ENCODE measurements around the gene SCAPER. TPM values are rescaled to one million over a fixed set of nuclear protein-coding genes. Genes with fewer than 3 reads are reported as not detected.

SCAPER gene
- total RNA-seq, 6 donors from 2014 or later: 14.4 to 67.1 (median 27.6) TPM

DNA sequence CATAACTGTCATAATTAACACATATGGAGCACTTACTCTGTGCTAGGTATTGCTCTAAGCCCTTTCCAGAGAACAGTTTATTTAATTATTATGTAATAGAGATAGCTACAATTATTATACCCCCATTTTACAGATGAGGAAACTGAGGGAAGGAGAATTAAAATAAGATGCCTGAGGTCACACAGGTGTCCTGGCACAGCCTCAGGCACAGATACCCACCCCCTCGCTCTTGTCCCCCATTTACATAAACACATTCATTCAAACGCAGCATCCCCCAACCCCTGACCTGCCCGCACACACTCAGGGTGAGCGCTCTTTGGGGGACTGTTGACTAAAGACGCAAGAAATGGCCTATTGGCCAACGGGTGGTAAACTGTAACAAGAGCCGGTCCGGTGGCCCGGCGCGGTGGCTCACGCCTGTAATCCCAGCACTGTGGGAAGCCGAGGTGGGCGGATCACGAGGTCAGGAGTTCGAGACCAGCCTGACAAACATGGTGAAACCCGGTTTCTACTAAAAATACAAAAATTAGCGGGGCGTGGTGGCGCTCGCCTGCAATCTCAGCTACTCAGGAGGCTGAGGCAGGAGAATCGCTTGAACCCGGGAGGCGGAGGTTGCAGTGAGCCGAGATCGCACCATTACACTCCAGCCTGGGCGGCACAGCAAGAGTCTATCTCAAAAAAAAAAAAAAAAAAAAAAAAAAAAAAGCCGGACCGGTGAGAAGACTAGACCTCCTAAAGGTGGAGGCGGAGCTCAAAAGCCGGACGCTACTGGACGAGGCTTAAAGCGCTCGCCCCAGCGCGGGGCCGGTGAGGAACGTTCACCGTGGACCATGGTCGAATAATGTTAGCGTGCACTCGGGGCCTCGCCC, 570.5 kb downstream of the SCAPER start:
- H3K9me3 ChIP-seq: peaks cover 0 to 3% (median 0%) of the 10 kb centered on the region in 4 donors
- peak overlapping the region in 1 of 4 donors; percentile 42 for H3K4me3 ChIP-seq
- no peak for TF ChIP-seq EP300 (IDR thresholded peaks at IDR 0.05)
- no peak for TF ChIP-seq POLR2A (IDR thresholded peaks at IDR 0.05)
- no peak for TF ChIP-seq POLR2AphosphoS5 (IDR thresholded peaks at IDR 0.05)
- peak in 1 of 2 donors; percentile 52 for DNase-seq
- H3K4me1 ChIP-seq: peaks cover 27 to 47% (median 31%) of the 10 kb centered on the region in 4 donors
- no peak for ATAC-seq (ENCODE audit: low FRiP score in 2 of 2)
- peaks cover 4 to 55% (median 32%) of the 10 kb centered on the region in 4 donors for H3K27me3 ChIP-seq
- H3K27ac ChIP-seq: no peak overlapping the region
- 28 to 34% methylated on average over 41 to 43 of the region's 44 CpGs for WGBS, 2 donors
- no peaks in the 10 kb centered on the region for H3K36me3 ChIP-seq

DNA sequence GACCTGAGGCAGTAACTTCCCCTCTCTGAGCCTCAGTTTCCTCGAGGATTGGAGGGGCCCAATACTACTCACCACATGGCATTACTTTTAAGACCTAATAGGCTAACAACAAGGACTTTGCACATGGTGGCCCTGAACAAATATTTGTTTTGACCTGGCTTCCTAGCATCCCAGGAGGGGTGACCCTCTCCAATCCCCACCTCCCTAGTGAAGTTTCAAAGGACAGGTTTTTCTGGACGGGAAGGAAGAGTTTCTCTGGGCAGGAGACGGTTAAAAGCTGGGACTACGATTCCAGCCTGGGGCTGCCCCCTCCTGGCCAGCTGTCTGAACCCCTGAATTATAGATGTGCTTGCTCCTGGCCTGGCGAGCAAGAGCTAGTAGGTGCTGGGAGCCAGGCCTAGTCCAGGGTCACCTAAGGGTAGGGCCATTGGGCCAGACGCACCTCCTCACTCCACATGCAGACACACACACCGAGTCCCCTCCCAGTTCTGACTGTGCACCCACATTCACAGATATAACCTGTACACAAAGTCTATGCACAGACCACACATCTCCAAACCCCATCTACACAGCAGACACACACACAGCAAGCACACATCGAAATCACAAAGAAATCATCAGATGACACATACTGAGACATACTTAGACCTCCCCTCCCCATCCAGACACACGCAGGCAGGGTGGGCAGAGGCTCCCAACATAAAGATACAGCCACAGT, 571.3 kb downstream of the SCAPER start:
- TF ChIP-seq, protein P1, sequence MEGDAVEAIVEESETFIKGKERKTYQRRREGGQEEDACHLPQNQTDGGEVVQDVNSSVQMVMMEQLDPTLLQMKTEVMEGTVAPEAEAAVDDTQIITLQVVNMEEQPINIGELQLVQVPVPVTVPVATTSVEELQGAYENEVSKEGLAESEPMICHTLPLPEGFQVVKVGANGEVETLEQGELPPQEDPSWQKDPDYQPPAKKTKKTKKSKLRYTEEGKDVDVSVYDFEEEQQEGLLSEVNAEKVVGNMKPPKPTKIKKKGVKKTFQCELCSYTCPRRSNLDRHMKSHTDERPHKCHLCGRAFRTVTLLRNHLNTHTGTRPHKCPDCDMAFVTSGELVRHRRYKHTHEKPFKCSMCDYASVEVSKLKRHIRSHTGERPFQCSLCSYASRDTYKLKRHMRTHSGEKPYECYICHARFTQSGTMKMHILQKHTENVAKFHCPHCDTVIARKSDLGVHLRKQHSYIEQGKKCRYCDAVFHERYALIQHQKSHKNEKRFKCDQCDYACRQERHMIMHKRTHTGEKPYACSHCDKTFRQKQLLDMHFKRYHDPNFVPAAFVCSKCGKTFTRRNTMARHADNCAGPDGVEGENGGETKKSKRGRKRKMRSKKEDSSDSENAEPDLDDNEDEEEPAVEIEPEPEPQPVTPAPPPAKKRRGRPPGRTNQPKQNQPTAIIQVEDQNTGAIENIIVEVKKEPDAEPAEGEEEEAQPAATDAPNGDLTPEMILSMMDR (IDR thresholded peaks at IDR 0.05): peak in 1 of 6 experiments; percentile 10
- TF ChIP-seq POLR2AphosphoS5 (IDR thresholded peaks at IDR 0.05): no peak
- no peak for TF ChIP-seq EP300 (IDR thresholded peaks at IDR 0.05)
- TF ChIP-seq POLR2A (IDR thresholded peaks at IDR 0.05): no peak
- Histone ChIP-seq H3K36me3 (no peaks in the 10 kb centered on the region), H3K4me1 (peaks cover 23 to 39% (median 27%) of the 10 kb centered on the region in 4 donors), H3K27ac (no peak overlapping the region), H3K4me3 (no peak overlapping the region), H3K9me3 (peaks cover 0 to 3% (median 0%) of the 10 kb centered on the region in 4 donors), H3K27me3 (peaks cover 4 to 47% (median 26%) of the 10 kb centered on the region in 4 donors)
- WGBS, 2 donors: 39 to 46% methylated on average over 9 of the region's 9 CpGs
- ATAC-seq (ENCODE audit: low FRiP score in 2 of 2) (no peak), DNase-seq (no peak)

DNA sequence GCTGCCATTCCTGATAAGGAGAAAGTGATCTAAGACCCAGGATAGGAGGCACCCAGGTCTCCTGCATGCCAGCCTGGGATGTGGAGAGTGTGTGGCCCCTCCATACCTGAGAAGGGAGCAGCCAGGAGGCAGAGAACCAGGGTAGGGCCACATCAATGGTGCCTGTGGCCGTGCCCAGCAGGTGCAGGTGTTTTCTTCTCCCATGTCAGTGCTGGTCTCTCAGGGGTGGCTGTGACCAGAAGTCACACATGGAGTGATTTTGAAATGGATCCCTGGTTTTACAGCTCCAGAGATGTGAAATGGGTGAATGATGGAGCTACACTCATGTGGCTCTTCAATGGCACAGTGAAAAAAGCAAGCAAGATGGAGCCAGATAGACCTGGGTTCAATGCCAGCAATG, 571.8 kb downstream of the SCAPER start:
- WGBS, 2 donors: 100% methylated on average over 1 of the region's 1 CpG; no CpG with 5 or more reads in 1 of the 2 donors
- H3K9me3 ChIP-seq: peaks cover 0 to 3% (median 0%) of the 10 kb centered on the region in 4 donors
- no peaks in the 10 kb centered on the region for H3K36me3 ChIP-seq

DNA sequence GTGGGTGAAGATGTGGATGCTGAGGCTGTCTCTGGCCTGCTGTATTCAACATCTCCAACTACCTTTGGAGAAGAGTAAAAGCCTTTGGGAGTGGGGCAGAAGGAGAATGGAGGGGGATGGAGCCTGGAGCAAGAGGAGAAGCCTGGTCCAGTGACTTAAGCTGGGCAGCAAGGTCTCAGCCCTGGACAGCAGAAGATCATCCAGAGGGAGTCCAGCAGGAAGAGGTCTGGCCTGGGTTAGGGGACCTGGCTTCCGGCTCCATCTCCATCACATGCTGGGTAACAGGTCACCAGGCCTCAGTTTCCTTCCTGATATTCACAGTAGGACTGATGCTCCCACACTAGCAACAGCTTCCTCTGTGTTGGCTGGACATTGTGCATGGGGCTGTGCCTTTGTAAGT, 572.3 kb downstream of the SCAPER start:
- 100% methylated on average over 1 of the region's 1 CpG; no CpG with 5 or more reads in 1 of the 2 donors for WGBS, 2 donors
- no peak for TF ChIP-seq POLR2A (IDR thresholded peaks at IDR 0.05)

More for the DNA sequence above, 571.8 kb downstream of the SCAPER start:
- DNase-seq: no peak
- Histone ChIP-seq H3K4me1 (peaks cover 23 to 34% (median 24%) of the 10 kb centered on the region in 4 donors), H3K27me3 (peaks cover 4 to 41% (median 22%) of the 10 kb centered on the region in 4 donors), H3K27ac (no peak overlapping the region), H3K4me3 (no peak overlapping the region)
- TF ChIP-seq, protein P1 (IDR thresholded peaks at IDR 0.05): no peak
- TF ChIP-seq POLR2A (IDR thresholded peaks at IDR 0.05): no peak
- no peak for TF ChIP-seq EP300 (IDR thresholded peaks at IDR 0.05)
- no peak for TF ChIP-seq POLR2AphosphoS5 (IDR thresholded peaks at IDR 0.05)
- ATAC-seq (ENCODE audit: low FRiP score in 2 of 2): no peak

DNA sequence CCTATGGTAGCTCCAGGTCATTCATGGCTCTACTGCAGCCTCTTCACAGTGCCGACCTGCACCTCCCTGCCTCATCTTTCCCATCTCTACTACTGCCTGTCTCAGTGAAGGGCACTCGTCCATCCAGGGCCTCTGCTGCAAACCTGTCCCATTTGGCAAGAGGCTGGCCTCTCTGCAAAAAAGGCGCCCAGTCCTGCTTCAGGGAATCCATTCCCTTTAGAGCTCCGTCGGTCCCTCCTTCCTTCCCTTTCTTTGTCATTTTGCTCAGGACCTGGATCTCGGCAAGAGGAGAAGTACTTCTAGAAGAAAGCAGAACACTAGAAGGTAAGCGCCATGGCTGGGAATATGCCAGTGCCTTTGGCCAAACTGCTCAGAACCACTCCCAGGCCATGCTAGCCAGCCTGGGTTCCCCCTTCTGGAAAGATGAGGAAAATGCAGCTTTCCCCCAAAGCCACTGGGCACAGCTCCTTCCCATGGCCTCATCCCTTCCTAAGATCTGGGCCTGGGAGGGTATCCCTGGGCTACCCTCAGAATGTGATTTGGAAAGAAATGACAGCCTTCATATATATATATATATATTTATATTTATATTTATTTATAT, 575.0 kb downstream of the SCAPER start:
- H3K27ac ChIP-seq: no peak overlapping the region
- no peaks in the 10 kb centered on the region for H3K36me3 ChIP-seq
- DNase-seq (no peak), ATAC-seq (ENCODE audit: low FRiP score in 2 of 2) (peak; percentile 65 to 86)
- no peak overlapping the region for H3K4me3 ChIP-seq
- H3K27me3 ChIP-seq: peaks cover 0 to 11% (median under 1%) of the 10 kb centered on the region in 4 donors
- peaks cover 0 to 2% (median under 1%) of the 10 kb centered on the region in 4 donors for H3K4me1 ChIP-seq
- H3K9me3 ChIP-seq: no peaks in the 10 kb centered on the region
- WGBS, 2 donors: 70 to 71% methylated on average over 7 of the region's 7 CpGs
- TF ChIP-seq POLR2A (IDR thresholded peaks at IDR 0.05) (no peak), POLR2AphosphoS5 (IDR thresholded peaks at IDR 0.05) (no peak), EP300 (IDR thresholded peaks at IDR 0.05) (no peak)
- TF ChIP-seq, protein P1 (IDR thresholded peaks at IDR 0.05): peak; percentile 9 to 49 (median 42)

More for the DNA sequence above, 572.3 kb downstream of the SCAPER start:
- no peak for DNase-seq
- Histone ChIP-seq H3K9me3 (peaks cover 0 to 3% (median 0%) of the 10 kb centered on the region in 4 donors), H3K27me3 (peaks cover 1 to 36% (median 17%) of the 10 kb centered on the region in 4 donors), H3K36me3 (no peaks in the 10 kb centered on the region), H3K4me1 (peaks cover 18 to 29% (median 19%) of the 10 kb centered on the region in 4 donors), H3K27ac (no peak overlapping the region), H3K4me3 (no peak overlapping the region)
- no peak for ATAC-seq (ENCODE audit: low FRiP score in 2 of 2)

Measured in upper lobe of left lung (tissue), 6 donors.